CD4-positive, alpha-beta T cell treated with Interleukin-6 for 4 hours (primary cell): ENCODE data around the gene ZNF445.
"Not testable (repeated sequence)": the region's sequence is repeated elsewhere in the genome, so short reads cannot be mapped to it uniquely, and the experiment has no call there.

Experiments used
- DNase-seq: peaks from one replicate; pipeline ENCODE4 v3.0.0-alpha.2; 2020; ENCODE audit warnings: mixed read lengths

The ZNF445 gene

DNA sequence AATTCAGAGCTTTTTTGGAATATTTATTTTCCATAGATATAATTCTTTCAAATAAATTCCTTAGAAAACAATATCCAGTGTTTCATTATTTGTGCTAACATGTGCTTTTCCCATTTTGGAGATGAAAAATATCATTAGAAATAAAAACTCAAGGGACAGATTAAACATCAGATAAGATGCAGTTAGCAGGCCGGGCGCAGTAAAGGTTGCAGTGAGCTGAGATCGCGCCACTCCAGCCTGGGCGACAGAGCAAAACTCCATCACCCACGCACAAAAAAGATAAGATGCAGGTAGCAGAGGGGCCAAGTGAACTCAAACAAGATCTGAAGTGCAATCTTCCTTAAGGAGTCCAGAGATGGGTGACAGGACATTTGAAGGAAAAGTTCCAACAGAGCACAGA, 48.0 kb downstream of the ZNF445 start:
- no peak for DNase-seq

DNA sequence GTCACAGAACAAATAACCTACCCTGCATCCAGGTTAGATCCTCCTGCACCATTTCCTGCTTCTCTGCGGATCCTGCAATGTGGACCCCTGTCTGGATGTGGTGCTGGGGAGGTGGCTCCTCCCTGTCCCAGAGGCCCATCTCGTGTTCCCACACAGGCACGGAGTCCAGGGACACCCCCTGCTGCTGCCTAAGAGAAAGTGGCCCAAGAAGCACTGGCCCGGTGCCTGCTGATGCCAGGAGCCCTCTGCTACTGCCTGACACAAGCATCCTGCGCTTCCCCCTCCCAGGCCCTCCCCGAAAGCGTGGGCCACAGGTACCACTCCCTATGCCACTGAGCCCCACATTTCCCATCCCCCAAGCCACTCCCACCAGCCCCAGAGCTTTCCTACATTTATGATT, 48.6 kb downstream of the ZNF445 start:
- DNase-seq, result no peak

DNA sequence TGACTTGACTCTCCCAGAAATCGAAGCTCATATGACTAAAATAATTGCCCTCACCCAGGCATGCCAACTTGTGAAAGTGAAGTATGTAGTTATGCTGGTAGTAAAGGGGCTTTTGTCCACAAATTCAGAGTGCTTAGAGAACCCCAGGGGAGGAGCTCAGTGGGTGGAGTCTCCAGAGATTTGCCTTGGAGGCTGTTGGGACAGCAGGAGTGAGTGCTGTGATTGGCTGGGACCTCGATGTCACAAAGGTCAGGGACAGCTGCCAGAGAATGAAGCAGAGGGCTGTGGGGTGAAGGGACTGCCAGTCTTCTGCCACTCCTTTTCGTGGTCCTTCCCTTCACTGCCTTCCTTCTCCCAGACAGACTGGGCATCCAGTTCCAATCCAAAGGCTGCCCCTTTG, 49.8 kb downstream of the ZNF445 start:
- DNase-seq, result no peak

DNA sequence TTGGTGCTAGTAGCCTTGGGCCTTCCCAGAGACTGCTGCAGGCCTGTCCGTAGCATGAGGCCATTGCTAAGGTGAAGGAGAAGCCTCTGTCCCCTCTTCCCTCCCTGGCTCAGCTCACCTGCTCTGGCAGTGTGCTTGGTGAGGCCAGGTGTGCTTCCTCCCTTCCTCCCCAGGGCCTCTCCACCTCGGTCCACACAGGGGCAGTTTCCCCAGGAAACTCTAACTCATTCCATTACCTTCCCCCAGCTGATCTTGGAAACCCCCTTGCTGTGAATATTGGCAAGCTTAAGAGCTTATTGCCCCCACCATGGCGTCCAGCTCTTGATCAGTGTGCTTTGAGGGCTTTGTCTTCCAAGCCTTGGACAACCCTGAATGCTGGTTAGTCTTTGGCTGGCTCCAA, 52.7 kb downstream of the ZNF445 start:
- no peak for DNase-seq

DNA sequence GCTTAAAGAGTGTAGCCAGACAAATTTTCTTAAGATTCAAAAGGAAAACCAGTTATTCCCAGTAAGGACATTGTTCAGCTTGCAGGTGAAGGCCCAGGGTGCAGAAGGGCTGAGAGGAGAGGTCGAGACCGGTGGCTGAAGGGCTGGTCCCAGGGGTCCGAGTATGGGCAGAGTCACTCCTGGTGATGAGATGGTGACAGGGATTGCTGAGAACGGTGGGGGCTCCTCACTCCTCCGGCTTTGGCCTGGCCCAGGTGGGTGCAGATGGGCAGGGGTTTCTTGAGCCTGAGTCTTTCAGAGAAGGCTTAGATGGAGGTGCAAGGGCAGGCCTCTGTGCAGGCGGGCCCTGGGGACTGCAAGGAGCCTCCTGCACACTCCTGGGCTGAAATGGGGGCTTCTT, 56.2 kb downstream of the ZNF445 start:
- DNase-seq, result no peak

DNA sequence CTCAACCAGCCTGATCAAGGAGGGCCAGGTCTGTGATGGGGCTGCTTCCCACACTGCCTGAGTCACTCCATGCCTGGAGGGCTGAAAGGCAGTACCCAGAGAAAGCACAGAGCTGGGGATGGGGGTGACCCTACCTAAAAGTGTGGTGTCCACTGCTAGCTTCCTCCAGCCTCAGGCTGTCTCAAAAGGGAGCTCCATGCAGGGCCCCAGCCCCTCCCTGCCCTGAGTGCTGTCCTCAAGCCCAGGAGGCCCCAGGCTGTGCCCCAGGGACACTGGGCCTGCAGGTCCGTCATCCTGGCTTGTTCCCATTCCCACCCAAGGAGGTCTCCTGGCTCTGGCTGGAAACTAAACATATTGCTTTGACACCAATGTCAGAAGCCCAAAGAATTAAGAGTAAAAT, 56.8 kb downstream of the ZNF445 start:
- DNase-seq, result no peak

DNA sequence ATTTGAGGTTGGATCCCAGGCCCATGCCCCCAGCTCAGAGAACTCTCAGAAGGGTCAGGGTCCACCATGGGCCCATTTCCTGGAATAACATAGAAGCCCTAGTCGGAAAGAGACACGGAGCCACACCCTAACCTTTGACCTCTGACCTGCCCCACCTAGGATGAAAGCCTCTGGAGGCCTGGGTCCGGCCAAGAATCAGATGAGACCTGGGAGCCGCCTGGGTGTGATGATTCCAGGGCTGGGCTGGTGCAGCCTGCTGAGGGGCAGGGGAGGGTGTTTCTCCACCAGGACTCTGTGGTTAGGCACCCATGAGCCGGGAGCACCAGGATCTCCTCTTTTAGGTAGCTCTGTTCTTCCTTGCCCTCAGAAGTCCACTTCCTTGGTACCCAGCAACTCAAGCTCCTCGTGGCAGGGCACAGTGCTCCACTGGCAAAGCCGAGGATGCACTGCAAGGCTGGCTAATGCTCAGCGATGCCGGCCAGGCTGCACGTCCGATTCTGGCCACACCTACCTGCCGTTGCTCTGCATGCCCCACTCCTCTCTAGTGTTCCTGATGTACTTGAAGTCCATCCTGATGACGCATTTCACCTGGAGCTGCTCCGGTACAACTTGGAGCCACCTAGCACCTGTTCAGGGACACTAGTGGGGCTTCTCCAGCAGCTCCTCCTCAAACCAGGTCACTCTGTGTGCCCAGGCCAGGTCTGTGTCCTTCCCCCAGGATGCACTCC, 57.4 kb downstream of the ZNF445 start:
- no peak for DNase-seq

DNA sequence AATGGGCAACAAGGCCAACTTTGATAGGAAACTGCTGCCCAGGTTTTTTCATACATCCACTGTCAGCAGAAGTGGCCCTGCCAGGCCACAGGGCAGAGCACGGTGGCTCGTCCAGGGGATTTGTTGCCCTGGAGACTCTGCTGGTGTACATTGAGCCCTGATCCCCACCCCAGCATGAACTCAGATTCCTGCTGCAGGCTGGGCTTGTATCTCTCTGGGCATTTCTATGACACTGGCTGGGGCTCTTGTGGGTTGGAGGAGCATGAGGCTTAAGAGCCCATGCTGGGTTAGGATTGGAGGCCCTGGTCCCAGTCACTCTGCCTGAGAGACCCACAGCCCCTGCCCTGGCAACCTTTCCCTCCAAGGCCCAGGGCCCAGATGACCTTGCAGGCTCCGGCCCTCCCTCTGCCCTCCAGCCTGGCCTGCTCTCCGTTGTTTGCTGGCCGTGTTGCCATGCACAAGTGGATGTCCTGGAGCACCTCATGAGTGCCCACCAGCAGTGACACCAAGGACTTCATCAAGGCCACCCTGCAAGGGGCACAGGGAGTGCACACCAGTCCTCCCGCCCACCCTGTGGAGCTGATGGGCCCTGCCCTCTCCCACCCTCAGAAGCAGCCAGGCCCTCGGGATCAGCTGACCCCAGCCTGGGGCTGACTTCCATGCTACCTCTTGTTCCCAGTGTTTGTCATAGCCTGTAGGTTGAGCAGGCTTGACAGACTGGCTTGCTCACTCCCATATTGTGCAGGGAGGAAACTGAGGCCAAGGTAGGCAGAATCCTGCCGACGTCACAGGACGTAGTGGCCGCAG, 58.2 kb downstream of the ZNF445 start:
- no peak for DNase-seq

DNA sequence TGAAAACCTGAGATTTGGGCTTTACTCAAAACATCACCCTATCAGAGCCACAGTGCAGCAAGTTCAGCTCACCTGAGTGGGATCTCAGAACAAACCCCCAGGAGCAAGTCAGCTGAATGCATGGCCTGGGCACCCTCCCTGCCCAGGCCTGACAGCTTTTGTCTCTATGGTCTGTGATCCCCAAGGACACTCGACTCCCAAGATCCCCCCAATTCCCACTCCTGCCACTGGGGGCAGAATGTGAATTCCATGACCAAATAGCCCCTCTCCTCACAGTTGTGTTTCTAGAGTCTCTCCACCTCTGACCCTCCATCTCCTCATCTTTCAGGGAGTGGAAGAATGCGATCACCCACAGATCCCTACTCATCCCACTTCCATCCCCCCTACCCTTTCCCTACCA, 58.9 kb downstream of the ZNF445 start:
- DNase-seq, result no peak

DNA sequence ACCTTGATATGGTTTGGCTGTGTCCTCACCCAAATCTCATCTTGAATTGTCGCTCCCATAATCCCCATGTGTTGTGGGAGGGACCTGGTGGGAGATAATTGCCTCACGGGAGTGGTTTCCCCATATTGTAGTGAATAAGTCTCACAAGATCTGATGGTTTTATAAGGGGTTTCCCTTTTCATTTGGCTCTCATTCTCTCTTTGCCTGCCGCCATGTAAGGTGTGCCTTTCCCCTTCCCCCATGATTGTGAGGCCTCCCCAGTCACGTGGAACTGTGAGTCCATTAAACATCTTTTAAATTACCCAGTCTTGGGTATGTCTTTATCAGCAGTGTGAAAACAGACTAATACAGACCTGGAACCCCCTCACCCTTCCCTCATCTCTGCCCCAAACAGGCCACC, 59.4 kb downstream of the ZNF445 start:
- DNase-seq, result not testable (repeated sequence)

DNA sequence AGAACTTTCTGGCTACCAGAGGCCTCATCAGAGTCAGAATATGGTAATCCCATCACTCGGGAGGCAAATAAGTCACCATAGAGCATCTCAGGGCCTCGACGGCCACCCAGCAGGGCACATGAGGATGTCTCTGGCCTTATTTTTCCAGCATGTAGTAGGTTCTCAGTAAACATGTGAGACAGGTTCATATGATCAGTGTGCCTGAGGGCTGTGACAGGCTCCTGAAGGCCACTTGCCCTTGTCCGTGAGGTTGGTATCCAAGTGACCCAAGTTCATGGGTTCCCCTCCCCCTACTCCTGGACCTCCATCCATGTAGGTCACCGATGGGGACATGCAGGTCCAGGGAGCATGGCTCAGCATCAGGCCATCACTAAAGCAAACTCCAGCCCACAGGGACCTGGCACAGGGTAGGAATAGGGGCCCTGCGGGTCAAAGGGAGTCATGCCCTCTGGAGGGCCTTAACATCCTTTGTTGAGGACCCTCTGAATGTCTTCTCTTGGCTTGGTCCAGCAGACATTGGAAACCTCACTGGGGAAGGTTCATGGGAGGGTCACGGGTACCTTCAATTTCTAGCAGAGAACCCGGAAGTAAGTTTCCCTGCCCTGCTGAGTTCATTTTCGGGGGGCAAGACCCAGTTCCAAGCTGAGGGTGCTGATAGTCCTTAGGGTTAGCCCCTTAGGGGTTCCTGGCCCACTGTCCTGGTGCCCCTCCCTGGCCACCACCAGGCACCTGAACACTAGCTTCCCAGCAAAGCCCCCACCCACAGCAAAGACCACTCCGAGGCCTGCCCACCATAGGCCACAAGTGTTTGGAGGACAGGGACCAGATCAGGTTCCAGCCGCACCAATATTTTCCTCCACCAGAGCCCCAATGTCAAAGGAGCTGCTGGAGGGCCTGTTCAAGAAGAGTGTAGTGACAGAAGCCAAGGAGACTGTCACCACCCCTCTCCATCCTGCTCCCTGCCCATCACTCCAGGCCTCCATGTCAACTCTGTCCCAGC, 61.1 kb downstream of the ZNF445 start:
- DNase-seq, result no peak

DNA sequence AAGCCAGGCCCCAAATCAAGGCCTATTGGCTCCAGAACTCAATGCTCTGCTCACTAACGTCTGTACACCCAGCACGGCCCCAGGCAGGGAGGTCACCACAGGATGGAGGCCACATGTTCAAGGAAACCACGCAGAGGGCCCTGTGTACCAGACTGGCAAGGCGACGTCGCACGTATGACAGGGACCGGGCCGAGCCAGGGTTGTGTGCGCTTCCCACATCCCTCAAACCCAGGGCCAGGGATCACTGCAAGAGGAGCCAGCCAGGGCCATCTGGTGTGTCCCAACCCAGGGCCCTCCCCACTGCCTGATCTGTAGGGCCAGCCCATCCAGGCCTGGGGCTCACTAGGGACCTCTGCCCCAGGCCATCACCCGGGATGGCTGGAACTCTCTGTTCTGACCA, 62.0 kb downstream of the ZNF445 start:
- no peak for DNase-seq

DNA sequence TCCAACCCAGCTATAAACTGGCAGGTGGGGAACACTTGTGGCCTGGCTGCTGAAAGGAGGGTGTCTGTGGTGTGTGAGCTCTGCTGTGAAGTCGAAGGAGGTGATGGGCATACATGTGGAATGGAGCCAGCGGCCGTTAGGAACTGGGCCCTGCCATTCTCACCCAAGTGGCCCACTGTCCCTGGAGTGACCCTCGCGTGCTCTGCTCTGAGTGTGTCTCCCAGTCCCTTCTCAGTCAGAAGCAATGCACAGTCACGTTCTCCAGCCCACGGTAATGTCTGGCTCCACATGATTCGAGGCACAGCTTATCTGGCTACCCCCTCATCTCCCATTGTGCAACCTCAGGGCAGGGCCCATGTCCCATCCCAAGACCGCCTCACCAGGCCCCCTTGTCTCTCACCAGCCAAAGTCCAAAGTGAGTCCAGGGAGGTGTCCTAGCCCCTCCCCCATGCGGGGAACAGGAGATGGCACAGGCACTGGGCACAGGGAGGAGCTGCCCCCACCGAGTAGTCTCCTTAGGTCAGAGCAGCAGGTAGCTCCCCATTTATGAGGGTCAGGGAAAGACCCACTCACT, 62.9 kb downstream of the ZNF445 start:
- DNase-seq, result no peak

DNA sequence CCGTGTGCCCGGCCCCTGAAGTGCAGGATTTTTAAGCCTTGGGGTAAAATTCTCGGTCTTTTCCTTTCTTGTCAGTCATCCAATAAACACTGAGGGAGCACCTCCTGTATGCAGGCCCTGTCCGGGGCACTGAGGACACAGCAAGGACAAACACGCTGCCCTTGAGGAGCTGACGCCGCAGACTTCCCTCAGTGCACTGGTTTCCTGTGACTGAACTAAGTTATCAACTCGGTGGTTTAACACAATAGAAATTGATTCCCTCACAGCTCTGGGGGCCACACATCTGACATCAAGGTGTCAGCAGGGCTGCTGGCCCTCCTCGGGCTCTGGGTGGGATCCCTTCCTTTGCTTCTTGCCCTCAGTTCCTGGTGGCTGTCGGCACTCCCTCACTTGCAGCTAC, 65.1 kb downstream of the ZNF445 start:
- no peak for DNase-seq

DNA sequence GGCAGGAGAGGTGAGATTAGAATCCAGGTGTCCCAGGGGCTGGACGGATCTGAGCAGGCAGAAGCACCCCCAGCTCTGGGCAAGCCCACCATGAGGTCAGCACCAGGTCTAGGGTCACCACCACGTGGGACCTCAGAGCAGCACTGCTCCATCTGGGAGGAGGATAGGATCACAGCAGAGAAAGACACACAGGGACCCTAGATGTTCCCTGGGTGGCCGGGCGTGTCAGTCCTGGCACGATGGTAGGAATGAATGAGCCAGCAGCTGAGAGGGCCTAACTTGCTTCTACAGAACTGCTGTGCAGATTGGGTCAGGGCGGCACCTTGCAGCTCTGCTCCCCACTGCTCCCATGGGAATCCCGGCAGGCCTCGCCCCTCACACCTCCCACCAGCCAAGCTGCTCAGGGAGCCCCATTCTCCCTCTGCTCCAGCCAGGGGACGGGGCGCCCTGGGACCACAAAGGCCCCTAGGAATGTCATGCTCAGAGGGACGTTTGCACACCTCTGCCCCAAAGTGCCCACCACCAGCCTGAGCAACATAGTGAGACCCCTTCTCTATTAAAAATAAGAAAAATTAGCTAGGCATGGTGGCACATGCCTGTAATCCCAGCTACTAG, 66.3 kb downstream of the ZNF445 start:
- DNase-seq, result no peak

DNA sequence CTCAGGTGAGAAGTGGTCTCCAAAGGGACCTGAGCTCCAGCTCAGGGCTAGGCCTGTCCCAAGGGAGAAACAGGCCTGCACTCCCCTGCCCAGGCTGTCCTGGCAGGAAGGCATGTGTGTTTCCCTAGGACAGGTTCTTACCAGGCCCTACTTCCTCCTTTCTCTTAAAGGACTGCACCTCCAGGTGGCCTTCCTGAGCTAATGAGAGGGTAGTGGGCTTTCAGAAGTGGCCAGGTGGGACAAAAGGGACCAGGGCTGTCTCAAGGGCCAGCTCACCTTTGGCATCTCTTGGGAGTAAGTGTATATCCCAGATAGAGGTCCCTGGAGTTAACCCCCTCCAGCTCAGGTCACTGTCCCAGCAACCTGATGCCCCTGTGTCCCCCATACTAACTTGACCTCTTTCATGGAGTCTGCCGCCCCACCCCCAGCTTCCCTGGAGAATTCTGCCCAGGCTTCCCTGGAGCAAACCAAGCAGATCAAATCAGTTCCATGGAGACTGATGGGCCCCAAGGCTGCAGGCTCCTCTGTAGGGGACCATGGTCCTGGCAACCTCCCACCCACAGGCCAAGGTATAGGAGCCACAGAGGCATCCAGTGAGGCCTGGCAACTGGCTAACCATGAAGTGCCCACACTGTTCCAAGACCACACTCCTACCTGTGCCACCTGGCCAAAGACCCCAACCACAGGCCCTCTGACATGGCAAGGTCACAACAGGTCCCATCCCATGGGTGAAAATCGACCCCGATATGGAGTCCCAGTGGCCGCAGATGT, 67.6 kb downstream of the ZNF445 start:
- no peak for DNase-seq

DNA sequence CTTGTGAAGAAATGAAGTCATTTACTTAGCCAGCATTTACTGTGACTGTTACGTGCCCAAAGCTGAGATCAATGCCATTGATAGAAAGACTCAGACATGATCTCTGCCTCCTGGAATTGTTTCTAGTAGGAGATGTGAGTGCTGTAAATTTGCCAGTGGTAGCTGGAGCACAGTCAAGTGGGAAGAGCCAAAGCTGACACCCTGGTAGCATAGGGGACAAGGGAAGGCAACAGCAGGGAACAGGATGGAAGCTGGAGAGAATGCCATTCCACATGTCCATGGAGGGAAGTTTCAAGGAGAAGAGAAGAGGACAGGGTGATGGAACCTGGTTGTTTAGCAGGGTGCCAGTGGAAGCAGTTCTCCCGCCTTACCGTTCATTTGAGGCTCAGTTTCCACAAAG, 74.9 kb downstream of the ZNF445 start:
- DNase-seq, result no peak

DNA sequence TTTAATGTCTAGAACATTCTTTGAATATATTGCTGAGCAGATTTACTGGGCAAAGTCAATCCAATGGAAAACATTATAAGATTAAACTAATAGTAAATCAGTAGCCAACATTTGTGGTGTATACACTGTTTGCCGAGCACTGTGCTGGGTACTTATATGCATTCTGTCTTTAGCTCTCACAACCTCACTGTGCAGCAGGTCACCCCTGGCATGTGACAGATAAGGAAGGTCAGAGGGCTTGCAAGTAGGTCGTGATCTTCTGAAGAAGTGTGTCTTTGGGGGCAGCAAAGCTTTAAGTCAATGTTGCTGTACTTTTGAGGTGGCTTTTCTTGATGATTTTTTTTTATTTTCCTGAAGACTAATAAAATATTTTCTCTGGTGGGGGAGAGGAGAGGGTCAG, 76.7 kb downstream of the ZNF445 start:
- no peak for DNase-seq

DNA sequence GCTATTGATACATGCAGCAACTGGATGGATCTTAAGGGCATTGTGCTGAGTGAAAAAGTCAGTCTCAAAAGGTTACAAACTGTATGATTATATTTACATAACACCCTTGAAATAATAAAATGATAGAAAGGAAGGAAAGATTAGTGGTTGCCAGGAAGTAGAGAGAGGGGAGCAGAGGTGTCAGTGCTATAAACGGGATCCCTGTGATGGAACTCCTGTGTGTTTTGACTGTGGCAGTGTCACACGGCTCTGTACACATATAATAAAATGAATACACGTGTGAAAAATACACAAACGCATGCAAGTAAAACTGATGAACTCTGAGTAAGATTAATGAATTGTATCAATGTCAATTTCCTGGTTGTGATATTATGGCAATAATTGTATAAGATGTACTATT, 78.6 kb downstream of the ZNF445 start:
- no peak for DNase-seq

DNA sequence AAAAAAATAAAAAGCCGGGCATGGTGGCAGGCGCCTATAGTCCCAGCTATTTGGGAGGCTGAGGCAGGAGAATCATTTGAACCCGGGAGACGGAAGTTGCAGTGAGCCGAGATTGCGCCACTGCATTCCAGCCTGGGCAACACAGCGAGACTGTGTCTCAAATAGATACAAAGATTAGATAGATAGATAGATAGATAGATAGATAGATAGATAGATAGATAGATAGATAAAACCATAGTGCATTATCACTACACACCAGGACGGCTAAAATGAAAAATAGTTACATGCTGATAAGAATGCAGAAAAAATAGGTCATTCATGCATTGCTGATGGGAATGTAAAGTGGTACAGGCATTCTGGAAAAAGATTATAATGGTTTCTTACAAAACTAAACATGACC, 79.2 kb downstream of the ZNF445 start:
- not testable (repeated sequence) for DNase-seq
